Measurements from ENCODE around the gene MT1H. TPM values are rescaled to one million over a fixed set of nuclear protein-coding genes. Genes with fewer than 3 reads are reported as not detected.
A peak's percentile ranks its signal among the peaks of the same experiment; 100 is the strongest.

The MT1H gene
- total RNA-seq, 1 experiment from 2014 or later: not detected

DNA sequence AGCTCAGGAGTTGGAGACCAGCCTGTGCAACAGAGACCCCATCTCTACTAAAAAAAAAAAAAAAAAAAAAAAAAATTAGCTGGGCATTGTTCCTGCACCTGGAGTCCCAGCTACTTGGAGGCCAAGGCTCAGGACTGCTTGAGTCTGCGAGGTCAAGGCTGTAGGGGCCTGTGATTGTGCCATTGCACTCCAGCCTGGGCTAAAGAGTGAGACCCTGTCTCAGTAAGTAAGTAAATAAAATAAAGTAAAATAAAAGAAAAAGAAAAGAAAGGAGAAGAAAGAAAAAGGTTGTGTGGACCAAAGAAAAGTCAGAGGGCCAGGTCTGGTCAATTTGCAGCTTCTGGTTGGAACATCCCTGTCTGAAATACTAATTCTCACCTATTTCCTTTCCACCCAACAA, 31.0 kb downstream of the MT1H start:
- H3K4me1 ChIP-seq (ENCODE audit: control insufficient read depth in 1 of 2, insufficient read depth in 2 of 2, low read length in 2 of 2): peaks cover 0 to 11% of the 10 kb centered on the region in 2 experiments; a peak in 3 of 4 replicates
- no peaks in the 10 kb centered on the region for H3K9me3 ChIP-seq (ENCODE audit: control insufficient read depth in 1 of 2, insufficient read depth in 1 of 2, low read depth in 1 of 2, low read length in 2 of 2)
- no peak for ATAC-seq
- ChIA-PET POLR2A (interaction anchor here (0.7 to 2.7 kb wide), 4 partner anchors 26 to 95 kb away, joined by 3 to 24 read pairs (median 8); partner anchors contain the start of gene MT1E), CTCF (interaction anchor here (1.1 to 4.0 kb wide), 6 partner anchors 74 to 344 kb away, joined by 3 to 65 read pairs (median 22); partner anchors contain the start of gene MT1E), RAD21 (ENCODE audit: low non-redundant PET in 1 of 2, low total read pairs in 2 of 2, uncharacterized antibody in 2 of 2, unreplicated experiment in 2 of 2) (interaction anchor here (0.7 to 2.4 kb wide), 6 partner anchors 39 to 187 kb away, joined by 3 to 13 read pairs (median 6); partner anchors contain the start of gene MT1E (in 1 of the 2))
- BruUV-seq (replicated peaks): no TSS peak
- H3K27ac ChIP-seq (ENCODE audit: low read depth, low read length): no peak overlapping the region
- no peak overlapping the region for H3K4me2 ChIP-seq (ENCODE audit: low read length)
- no peaks in the 10 kb centered on the region for H3K27me3 ChIP-seq (ENCODE audit: insufficient read depth, low read length)
- DNase-seq (ENCODE audit: low read depth, low spot score): no peak
- H3K9ac ChIP-seq (ENCODE audit: low read length): no peak overlapping the region
- H2AFZ ChIP-seq (ENCODE audit: low read depth, low read length, poor library complexity, severe bottlenecking): no peak overlapping the region
- no peaks in the 10 kb centered on the region for H3K9me2 ChIP-seq (ENCODE audit: insufficient read depth)
- H3K36me3 ChIP-seq (ENCODE audit: control insufficient read depth in 1 of 2, insufficient read depth in 2 of 2, low read length in 2 of 2): no peaks in the 10 kb centered on the region
- TF ChIP-seq, protein P1, sequence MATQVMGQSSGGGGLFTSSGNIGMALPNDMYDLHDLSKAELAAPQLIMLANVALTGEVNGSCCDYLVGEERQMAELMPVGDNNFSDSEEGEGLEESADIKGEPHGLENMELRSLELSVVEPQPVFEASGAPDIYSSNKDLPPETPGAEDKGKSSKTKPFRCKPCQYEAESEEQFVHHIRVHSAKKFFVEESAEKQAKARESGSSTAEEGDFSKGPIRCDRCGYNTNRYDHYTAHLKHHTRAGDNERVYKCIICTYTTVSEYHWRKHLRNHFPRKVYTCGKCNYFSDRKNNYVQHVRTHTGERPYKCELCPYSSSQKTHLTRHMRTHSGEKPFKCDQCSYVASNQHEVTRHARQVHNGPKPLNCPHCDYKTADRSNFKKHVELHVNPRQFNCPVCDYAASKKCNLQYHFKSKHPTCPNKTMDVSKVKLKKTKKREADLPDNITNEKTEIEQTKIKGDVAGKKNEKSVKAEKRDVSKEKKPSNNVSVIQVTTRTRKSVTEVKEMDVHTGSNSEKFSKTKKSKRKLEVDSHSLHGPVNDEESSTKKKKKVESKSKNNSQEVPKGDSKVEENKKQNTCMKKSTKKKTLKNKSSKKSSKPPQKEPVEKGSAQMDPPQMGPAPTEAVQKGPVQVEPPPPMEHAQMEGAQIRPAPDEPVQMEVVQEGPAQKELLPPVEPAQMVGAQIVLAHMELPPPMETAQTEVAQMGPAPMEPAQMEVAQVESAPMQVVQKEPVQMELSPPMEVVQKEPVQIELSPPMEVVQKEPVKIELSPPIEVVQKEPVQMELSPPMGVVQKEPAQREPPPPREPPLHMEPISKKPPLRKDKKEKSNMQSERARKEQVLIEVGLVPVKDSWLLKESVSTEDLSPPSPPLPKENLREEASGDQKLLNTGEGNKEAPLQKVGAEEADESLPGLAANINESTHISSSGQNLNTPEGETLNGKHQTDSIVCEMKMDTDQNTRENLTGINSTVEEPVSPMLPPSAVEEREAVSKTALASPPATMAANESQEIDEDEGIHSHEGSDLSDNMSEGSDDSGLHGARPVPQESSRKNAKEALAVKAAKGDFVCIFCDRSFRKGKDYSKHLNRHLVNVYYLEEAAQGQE (IDR thresholded peaks at IDR 0.05; ENCODE audit: low read depth): no peak
- TF ChIP-seq EZH2 (IDR thresholded peaks at IDR 0.05): no peak
- H4K20me1 ChIP-seq (ENCODE audit: insufficient read depth): no peaks in the 10 kb centered on the region
- H3K4me3 ChIP-seq (replicated peaks in 1 of 2; ENCODE audit: low read depth in 1 of 2, low read length in 2 of 2): no peak overlapping the region
- no peaks in the 10 kb centered on the region for H3K79me2 ChIP-seq (ENCODE audit: insufficient read depth, low read length)
- intact Hi-C loops (cut with micrococcal nuclease): loop anchor here (5.0 to 10.0 kb wide), 3 partner anchors 188 to 988 kb away; no protein-coding TSS in a partner anchor

DNA sequence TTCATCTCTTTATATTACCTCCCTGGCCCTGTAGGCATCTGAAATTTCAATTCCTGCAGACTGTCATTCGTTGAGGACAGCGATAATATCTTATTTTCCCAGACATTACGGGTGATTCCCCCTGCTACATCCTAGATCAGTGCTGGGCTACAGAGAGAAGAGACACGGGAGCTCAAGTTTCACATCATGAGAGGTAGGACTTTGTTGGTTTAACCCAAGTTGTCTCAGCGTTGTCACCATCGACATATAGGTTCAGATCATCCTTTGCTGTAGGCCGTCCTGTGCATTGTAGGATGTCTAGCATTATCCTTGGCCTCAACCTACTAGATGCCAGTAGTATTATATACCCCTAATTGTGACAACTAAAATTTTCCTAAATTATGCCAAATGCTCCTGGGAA, 31.9 kb downstream of the MT1H start:
- no peaks in the 10 kb centered on the region for H3K36me3 ChIP-seq (ENCODE audit: control insufficient read depth in 1 of 2, insufficient read depth in 2 of 2, low read length in 2 of 2)
- RAD21 ChIA-PET (ENCODE audit: low non-redundant PET in 1 of 2, low total read pairs in 2 of 2, uncharacterized antibody in 2 of 2, unreplicated experiment in 2 of 2): interaction anchor here (0.7 to 2.4 kb wide), 17 partner anchors 58 to 345 kb away, joined by 3 to 13 read pairs (median 4); no protein-coding TSS in a partner anchor
- POLR2A ChIA-PET: interaction anchor here (0.9 to 2.7 kb wide), 5 partner anchors 75 to 250 kb away, joined by 3 to 24 read pairs (median 4); partner anchors contain the start of genes MT1E, NUDT21 and OGFOD1
- H3K4me3 ChIP-seq (replicated peaks in 1 of 2; ENCODE audit: low read depth in 1 of 2, low read length in 2 of 2): no peak overlapping the region
- no peaks in the 10 kb centered on the region for H4K20me1 ChIP-seq (ENCODE audit: insufficient read depth)
- DNase-seq (ENCODE audit: low read depth, low spot score) (no peak), ATAC-seq (no peak)
- intact Hi-C loops (cut with micrococcal nuclease): loop anchor here (5.0 to 10.0 kb wide), 3 partner anchors 189 to 989 kb away; no protein-coding TSS in a partner anchor
- BruUV-seq (replicated peaks): no TSS peak
- H3K27me3 ChIP-seq (ENCODE audit: insufficient read depth, low read length): no peaks in the 10 kb centered on the region
- H3K79me2 ChIP-seq (ENCODE audit: insufficient read depth, low read length): no peaks in the 10 kb centered on the region
- H3K9ac ChIP-seq (ENCODE audit: low read length): no peak overlapping the region
- H3K4me2 ChIP-seq (ENCODE audit: low read length): peak overlapping the region; percentile 11; the same call in 1 of the 2 replicates
- H3K27ac ChIP-seq (ENCODE audit: low read depth, low read length): no peak overlapping the region
- H3K9me3 ChIP-seq (ENCODE audit: control insufficient read depth in 1 of 2, insufficient read depth in 1 of 2, low read depth in 1 of 2, low read length in 2 of 2): no peaks in the 10 kb centered on the region
- peak overlapping the region; percentile 44 for H2AFZ ChIP-seq (ENCODE audit: low read depth, low read length, poor library complexity, severe bottlenecking)
- peaks cover 0 to 11% of the 10 kb centered on the region in 2 experiments; a peak in 3 of 4 replicates for H3K4me1 ChIP-seq (ENCODE audit: control insufficient read depth in 1 of 2, insufficient read depth in 2 of 2, low read length in 2 of 2)
- H3K9me2 ChIP-seq (ENCODE audit: insufficient read depth): no peaks in the 10 kb centered on the region
- CTCF ChIA-PET: interaction anchor here (0.5 to 4.0 kb wide), 30 partner anchors 9 to 390 kb away, joined by 3 to 65 read pairs (median 4); partner anchors contain the start of genes MT1E, MT2A, NUDT21 and OGFOD1
- no peak for TF ChIP-seq CEBPB (IDR thresholded peaks at IDR 0.05; ENCODE audit: low read depth)
- no peak for TF ChIP-seq POLR2A (IDR thresholded peaks at IDR 0.05; ENCODE audit: borderline replicate concordance, extremely low read depth, insufficient read depth, insufficient read length)
- no peak for TF ChIP-seq EZH2phosphoT487 (IDR thresholded peaks at IDR 0.05; ENCODE audit: borderline replicate concordance)
- TF ChIP-seq ZNF274 (IDR thresholded peaks at IDR 0.05; ENCODE audit: low read depth, low read length): no peak
- no peak for TF ChIP-seq EGR1 (IDR thresholded peaks at IDR 0.05; ENCODE audit: low read depth)
- TF ChIP-seq POLR2AphosphoS5 (IDR thresholded peaks at IDR 0.05; ENCODE audit: low read depth, low read length): no peak
- TF ChIP-seq TCF7L2 (IDR thresholded peaks at IDR 0.05; ENCODE audit: borderline replicate concordance, extremely low read depth, insufficient read depth, insufficient read length): no peak
- no peak for TF ChIP-seq SP1 (IDR thresholded peaks at IDR 0.05; ENCODE audit: low read depth)
- TF ChIP-seq FOSL1 (IDR thresholded peaks at IDR 0.05; ENCODE audit: low read depth): no peak
- TF ChIP-seq SIN3A (IDR thresholded peaks at IDR 0.05; ENCODE audit: low read depth): no peak
- TF ChIP-seq, protein P2, sequence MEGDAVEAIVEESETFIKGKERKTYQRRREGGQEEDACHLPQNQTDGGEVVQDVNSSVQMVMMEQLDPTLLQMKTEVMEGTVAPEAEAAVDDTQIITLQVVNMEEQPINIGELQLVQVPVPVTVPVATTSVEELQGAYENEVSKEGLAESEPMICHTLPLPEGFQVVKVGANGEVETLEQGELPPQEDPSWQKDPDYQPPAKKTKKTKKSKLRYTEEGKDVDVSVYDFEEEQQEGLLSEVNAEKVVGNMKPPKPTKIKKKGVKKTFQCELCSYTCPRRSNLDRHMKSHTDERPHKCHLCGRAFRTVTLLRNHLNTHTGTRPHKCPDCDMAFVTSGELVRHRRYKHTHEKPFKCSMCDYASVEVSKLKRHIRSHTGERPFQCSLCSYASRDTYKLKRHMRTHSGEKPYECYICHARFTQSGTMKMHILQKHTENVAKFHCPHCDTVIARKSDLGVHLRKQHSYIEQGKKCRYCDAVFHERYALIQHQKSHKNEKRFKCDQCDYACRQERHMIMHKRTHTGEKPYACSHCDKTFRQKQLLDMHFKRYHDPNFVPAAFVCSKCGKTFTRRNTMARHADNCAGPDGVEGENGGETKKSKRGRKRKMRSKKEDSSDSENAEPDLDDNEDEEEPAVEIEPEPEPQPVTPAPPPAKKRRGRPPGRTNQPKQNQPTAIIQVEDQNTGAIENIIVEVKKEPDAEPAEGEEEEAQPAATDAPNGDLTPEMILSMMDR (IDR thresholded peaks at IDR 0.05 in 2 of 3, conservative IDR thresholded peaks at IDR 0.05 in 1 of 3; ENCODE audit: borderline replicate concordance in 1 of 3, insufficient read depth in 1 of 3, low read depth in 2 of 3, low read length in 2 of 3): no peak

All from HCT116 (cell line).